ENCODE data around the gene C11orf52. TPM values are rescaled to one million over a fixed set of nuclear protein-coding genes. Genes with fewer than 3 reads are reported as not detected.
A peak's percentile ranks its signal among the peaks of the same experiment; 100 is the strongest.

The C11orf52 gene
- total and polyA plus RNA-seq, 8 donors, result 3.9 to 43.4 (median 18.7) TPM; not detected in 1

DNA sequence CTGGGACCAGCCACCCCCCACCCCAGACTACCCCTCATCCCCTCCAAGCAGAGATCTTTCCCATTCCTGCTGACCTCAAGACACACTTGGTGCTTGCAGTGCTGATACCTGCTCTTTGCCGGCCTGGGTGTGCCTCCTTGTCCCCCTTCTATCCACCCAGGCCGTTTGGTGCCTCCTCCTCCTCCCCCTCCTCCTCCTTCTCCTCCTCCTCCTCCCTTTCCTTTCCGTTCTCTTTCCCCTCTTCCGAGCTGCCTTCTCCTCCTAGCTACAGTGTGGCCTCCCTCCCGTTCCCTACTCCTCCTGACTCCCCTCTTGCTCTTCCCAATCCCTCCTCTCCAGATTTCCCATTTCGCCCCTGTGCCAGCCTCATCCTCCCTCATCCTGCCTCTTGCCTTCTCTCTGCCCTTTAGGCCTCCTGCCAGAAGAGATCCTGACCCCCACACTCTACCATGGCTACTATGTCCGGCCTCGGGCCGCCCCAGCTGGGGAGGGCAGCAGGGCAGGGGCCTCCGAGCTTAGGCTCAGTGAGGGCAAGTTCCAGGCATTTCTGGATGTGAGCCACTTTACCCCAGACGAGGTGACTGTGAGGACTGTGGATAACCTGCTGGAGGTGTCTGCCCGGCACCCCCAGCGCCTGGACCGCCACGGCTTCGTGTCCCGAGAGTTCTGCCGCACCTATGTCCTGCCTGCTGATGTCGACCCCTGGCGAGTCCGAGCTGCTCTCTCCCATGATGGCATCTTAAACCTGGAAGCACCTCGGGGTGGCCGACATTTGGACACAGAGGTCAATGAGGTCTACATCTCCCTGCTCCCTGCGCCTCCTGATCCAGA lies 5.5 kb upstream of the C11orf52 start:
- Histone ChIP-seq H3K36me3 (peaks cover 0 to 6% (median 0%) of the 10 kb centered on the region in 4 donors), H3K27me3 (peaks cover 0 to 19% (median 10%) of the 10 kb centered on the region in 3 donors), H3K4me1 (peaks cover 0 to 43% (median 16%) of the 10 kb centered on the region in 4 donors), H3K4me3 (peak overlapping the region; percentile 46 to 57 (median 51)), H3K27ac (peak overlapping the region; percentile 49 to 94 (median 85)), H3K9me3 (no peaks in the 10 kb centered on the region)
- WGBS, 5 donors, result 57 to 76% (median 73%) methylated on average over 21 to 24 of the region's 24 CpGs
- no peak for TF ChIP-seq EP300 (IDR thresholded peaks at IDR 0.05)
- TF ChIP-seq POLR2A (IDR thresholded peaks at IDR 0.05), result no peak
- TF ChIP-seq, protein P1, sequence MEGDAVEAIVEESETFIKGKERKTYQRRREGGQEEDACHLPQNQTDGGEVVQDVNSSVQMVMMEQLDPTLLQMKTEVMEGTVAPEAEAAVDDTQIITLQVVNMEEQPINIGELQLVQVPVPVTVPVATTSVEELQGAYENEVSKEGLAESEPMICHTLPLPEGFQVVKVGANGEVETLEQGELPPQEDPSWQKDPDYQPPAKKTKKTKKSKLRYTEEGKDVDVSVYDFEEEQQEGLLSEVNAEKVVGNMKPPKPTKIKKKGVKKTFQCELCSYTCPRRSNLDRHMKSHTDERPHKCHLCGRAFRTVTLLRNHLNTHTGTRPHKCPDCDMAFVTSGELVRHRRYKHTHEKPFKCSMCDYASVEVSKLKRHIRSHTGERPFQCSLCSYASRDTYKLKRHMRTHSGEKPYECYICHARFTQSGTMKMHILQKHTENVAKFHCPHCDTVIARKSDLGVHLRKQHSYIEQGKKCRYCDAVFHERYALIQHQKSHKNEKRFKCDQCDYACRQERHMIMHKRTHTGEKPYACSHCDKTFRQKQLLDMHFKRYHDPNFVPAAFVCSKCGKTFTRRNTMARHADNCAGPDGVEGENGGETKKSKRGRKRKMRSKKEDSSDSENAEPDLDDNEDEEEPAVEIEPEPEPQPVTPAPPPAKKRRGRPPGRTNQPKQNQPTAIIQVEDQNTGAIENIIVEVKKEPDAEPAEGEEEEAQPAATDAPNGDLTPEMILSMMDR (IDR thresholded peaks at IDR 0.05), result no peak
- no peak for TF ChIP-seq POLR2AphosphoS5 (IDR thresholded peaks at IDR 0.05)
- intact Hi-C loops (cut with DNase I; ENCODE audit: low total_unique reads), result no loop called here
- peak in 1 of 2 donors; percentile 48 for DNase-seq

DNA sequence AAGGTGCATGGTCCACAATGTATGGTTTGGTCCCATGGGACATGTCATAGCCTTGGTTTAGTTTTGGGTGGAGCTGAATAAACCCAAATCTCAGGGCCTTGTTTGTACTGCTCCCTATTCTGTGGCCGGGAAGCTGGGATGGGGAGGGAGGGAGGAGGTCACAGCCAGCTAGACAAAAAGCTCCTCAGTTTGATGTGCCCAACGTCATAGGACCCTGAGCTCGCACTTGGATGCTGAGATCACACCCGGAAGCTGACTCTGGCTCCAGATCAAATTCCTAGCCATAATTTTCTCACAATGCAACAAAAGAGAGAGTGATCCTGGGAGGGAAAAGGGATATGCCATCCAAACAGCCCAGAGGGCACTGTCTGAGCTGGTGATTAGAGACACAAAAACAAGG lies 4.7 kb upstream of the C11orf52 start:
- Histone ChIP-seq H3K9me3 (no peaks in the 10 kb centered on the region), H3K27ac (peak overlapping the region; percentile 49 to 94 (median 85)), H3K36me3 (peaks cover 0 to under 1% (median 0%) of the 10 kb centered on the region in 4 donors), H3K27me3 (peaks cover 0 to 19% (median 10%) of the 10 kb centered on the region in 3 donors), H3K4me1 (peaks cover 0 to 48% (median 18%) of the 10 kb centered on the region in 4 donors), H3K4me3 (peak overlapping the region; percentile 46 to 57 (median 51))
- WGBS, 5 donors, result 42 to 57% (median 44%) methylated on average over 4 of the region's 4 CpGs
- intact Hi-C loops (cut with DNase I; ENCODE audit: low total_unique reads), result no loop called here
- no peak for TF ChIP-seq POLR2A (IDR thresholded peaks at IDR 0.05)
- TF ChIP-seq POLR2AphosphoS5 (IDR thresholded peaks at IDR 0.05), result peak in 2 of 3 donors; percentile 21 to 66
- TF ChIP-seq, protein P1 (IDR thresholded peaks at IDR 0.05), result no peak
- TF ChIP-seq EP300 (IDR thresholded peaks at IDR 0.05), result no peak
- DNase-seq, result peak in 1 of 2 donors; percentile 82

DNA sequence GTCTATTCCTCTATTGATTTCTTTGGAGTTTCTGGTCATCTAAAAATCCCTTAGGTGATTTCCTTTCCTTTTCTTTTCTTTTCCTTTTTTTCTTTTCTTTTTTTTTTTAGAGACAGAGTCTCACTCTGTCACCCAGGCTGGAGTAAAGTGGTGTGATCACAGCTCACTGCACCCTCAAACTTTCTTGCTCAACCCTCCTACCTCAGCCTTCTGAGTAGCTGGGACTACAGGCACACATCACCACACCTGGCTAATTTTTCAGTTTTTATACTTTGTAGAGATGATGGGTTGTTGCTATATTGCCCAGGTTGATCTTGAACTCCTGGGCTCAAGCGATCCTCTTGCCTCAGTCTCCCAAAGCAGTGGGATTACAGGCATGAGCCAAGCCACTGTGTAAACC lies 1.9 kb upstream of the C11orf52 start:
- Histone ChIP-seq H3K4me1 (peaks cover 0 to 51% (median 23%) of the 10 kb centered on the region in 4 donors), H3K9me3 (no peaks in the 10 kb centered on the region), H3K27ac (peak overlapping the region in 1 of 5 donors; percentile 87), H3K4me3 (no peak overlapping the region), H3K36me3 (no peaks in the 10 kb centered on the region), H3K27me3 (peaks cover 0 to 19% (median 10%) of the 10 kb centered on the region in 3 donors)
- no peak for DNase-seq
- 88 to 100% (median 97%) methylated on average over 1 of the region's 1 CpG for WGBS, 5 donors
- no peak for TF ChIP-seq EP300 (IDR thresholded peaks at IDR 0.05)
- no peak for TF ChIP-seq POLR2A (IDR thresholded peaks at IDR 0.05)
- no peak for TF ChIP-seq POLR2AphosphoS5 (IDR thresholded peaks at IDR 0.05)
- TF ChIP-seq, protein P1 (IDR thresholded peaks at IDR 0.05), result no peak
- intact Hi-C loops (cut with DNase I; ENCODE audit: low total_unique reads), result no loop called here

DNA sequence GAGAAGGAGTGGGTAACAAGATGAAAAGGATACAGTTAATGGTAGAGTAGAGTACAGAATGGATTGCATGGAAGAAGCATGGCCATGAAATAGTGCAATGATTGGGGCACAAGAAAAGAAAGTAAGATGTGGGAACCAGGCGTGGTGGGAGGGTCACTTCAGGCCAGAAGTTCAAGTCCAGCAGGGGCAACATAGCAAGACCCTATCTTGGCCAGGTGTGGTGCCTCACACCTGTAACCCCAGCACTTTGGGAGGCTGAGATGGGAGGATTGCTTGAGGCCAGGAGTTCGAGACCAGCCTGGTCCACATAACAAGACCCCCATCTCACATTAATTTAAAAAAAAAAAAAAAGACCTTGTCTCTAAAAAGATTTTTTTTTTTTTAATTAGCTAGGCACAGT lies 1.4 kb upstream of the C11orf52 start:
- TF ChIP-seq POLR2AphosphoS5 (IDR thresholded peaks at IDR 0.05) (no peak), EP300 (IDR thresholded peaks at IDR 0.05) (no peak), POLR2A (IDR thresholded peaks at IDR 0.05) (no peak)
- TF ChIP-seq, protein P1 (IDR thresholded peaks at IDR 0.05), result no peak
- Histone ChIP-seq H3K9me3 (no peaks in the 10 kb centered on the region), H3K4me1 (peaks cover 0 to 51% (median 26%) of the 10 kb centered on the region in 4 donors), H3K27ac (peak overlapping the region in 3 of 5 donors; percentile 79 to 87 (median 86)), H3K36me3 (no peaks in the 10 kb centered on the region), H3K4me3 (no peak overlapping the region), H3K27me3 (peaks cover 0 to 19% (median 9%) of the 10 kb centered on the region in 3 donors)
- 66 to 90% (median 87%) methylated on average over 2 of the region's 2 CpGs for WGBS, 5 donors
- intact Hi-C loops (cut with DNase I; ENCODE audit: low total_unique reads), result no loop called here
- no peak for DNase-seq

Data from stomach (tissue), 9 donors.